Stimulated activated memory B cell treated with anti-CD40 and anti-IgM and Interleukin-4, amounts not matched to agents 10 μg/mL and 1 μg/mL and 100 μg/mL, for 72 hours (primary cell): ENCODE results near the gene RAB11FIP3.
A peak's percentile ranks its signal among the peaks of the same experiment; 100 is the strongest.
"Not testable (repeated sequence)": the region's sequence is repeated elsewhere in the genome, so short reads cannot be mapped to it uniquely, and the experiment has no call there.

Experiments used
- ATAC-seq: fragments of 150-1000 bp; cut with Tn5 transposase; 2 replicates; pipeline ENCODE4 v1.10.0; 2021
- H3K27ac Mint-ChIP-seq: one replicate; pipeline ENCODE4 v1.8.0; 2022; ENCODE audit warnings: mild to moderate bottlenecking, mixed read lengths
- H3K27me3 Mint-ChIP-seq: one replicate; pipeline ENCODE4 v1.8.0; 2022; ENCODE audit warnings: mixed read lengths
- H3K36me3 Mint-ChIP-seq: one replicate; pipeline ENCODE4 v1.8.0; 2022; ENCODE audit warnings: mixed read lengths
- H3K4me1 Mint-ChIP-seq: one replicate; pipeline ENCODE4 v1.8.0; 2022; ENCODE audit warnings: mixed read lengths
- H3K4me3 Mint-ChIP-seq: one replicate; pipeline ENCODE4 v1.8.0; 2022; ENCODE audit warnings: mild to moderate bottlenecking, moderate library complexity, mixed read lengths
- H3K9me3 Mint-ChIP-seq: one replicate; pipeline ENCODE4 v1.8.0; 2022; ENCODE audit warnings: mixed read lengths

The RAB11FIP3 gene

GRCh38 chr16:383326-384051 lies 42.0 kb upstream of the RAB11FIP3 start:
- H3K27ac Mint-ChIP-seq = peak overlapping the region; percentile 78
- no peaks in the 10 kb centered on the region for H3K27me3 Mint-ChIP-seq
- ATAC-seq = peak; percentile 73
- H3K9me3 Mint-ChIP-seq = no peaks in the 10 kb centered on the region
- peaks cover 33% of the 10 kb centered on the region for H3K4me1 Mint-ChIP-seq
- H3K4me3 Mint-ChIP-seq = peak overlapping the region; percentile 65
- H3K36me3 Mint-ChIP-seq = no peaks in the 10 kb centered on the region

DNA sequence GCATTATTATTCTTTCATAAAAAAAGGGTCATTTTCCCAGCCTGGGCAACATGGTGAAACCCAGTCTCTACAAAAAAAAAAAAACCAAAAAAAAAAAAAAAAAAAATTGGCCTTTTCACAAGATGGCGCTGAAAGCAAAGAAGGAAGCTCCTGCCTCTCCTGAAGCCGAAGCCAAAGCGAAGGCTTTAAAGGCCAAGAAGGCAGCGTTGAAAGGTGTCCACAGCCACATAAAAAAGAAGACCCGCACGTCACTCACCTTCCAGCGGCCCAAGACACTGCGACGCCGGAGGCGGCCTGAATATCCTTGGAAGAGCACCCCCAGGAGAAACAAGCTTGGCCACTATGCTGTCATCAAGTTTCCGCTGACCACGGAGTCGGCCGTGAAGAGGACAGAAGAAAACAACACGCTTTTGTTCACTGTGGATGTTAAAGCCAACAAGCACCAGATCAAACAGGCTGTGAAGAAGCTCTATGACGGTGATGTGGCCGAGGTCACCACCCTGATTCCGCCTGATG lies 38.8 kb upstream of the RAB11FIP3 start:
- H3K36me3 Mint-ChIP-seq = no peaks in the 10 kb centered on the region
- H3K4me3 Mint-ChIP-seq = no peak overlapping the region
- H3K27me3 Mint-ChIP-seq = no peaks in the 10 kb centered on the region
- peaks cover 23% of the 10 kb centered on the region for H3K4me1 Mint-ChIP-seq
- H3K9me3 Mint-ChIP-seq = no peaks in the 10 kb centered on the region
- no peak for ATAC-seq
- H3K27ac Mint-ChIP-seq = peak overlapping the region; percentile 23

DNA sequence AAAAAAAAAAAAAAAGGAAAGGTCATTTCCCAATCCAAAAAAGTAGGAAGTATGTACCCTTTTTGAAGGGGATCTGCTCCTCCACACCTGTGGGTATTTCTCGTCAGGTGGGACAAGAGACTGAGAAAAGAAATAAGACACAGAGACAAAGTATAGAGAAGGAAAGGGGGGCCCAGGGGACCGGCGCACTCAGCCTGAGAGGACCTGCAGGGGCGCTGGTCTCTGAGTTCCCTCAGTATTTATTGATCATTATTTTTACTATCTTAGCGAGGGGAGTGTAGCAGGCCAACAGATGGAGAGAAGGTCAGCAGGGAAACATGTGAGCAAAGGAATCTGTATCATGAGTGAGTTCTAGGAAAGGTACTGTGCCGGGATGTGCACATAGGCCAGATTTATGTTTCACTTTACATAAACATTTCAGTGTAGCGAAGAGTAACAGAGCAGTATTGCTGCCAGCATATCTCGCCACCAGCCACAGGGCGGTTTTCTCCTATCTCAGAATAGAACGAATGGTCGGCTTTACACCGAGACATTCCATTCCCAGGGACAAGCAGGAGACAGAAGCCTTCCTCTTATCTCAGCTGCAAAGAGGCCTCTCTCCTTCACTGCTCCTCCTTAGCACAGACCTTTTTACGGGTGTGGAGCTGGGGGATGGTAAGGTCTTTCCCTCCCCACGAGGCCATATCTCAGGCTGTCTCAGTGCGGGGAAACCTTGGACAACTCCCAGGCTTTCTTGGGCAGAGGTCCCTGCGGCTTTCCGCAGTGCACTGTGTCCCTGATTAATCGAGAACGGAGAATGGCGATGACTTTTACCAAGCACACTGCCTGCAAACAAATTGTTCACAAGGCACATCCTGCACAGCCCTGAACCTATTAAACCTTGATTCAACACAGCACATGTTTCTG lies 37.4 kb upstream of the RAB11FIP3 start:
- not testable (repeated sequence) for H3K27ac Mint-ChIP-seq, ATAC-seq, H3K4me3 Mint-ChIP-seq, H3K9me3 Mint-ChIP-seq, H3K36me3 Mint-ChIP-seq, H3K27me3 Mint-ChIP-seq
- H3K4me1 Mint-ChIP-seq = peaks cover 18% of the 10 kb centered on the region

DNA sequence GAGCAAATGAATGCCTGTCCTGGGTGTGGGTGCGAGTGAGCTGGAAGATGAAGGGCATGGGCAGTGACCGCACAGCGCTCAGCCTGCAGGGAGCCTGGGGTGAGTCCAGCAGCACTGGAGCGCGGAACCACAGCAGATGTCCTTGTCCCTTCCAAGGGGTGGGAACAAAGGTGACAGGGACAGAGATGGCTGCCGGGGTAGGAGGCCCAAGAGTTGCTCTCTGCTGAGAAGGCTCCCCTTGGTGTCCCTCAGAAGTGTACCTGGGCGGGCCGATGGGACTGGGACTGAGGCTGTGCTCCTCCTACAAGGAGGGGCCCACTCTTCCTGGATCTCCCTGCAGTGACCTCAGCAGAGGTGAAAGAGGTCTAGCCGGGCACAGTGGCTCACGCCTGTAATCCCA lies 36.1 kb upstream of the RAB11FIP3 start:
- Mint-ChIP-seq H3K27ac (no peak overlapping the region), H3K27me3 (no peaks in the 10 kb centered on the region), H3K9me3 (no peaks in the 10 kb centered on the region), H3K4me3 (no peak overlapping the region), H3K4me1 (peaks cover 11% of the 10 kb centered on the region), H3K36me3 (no peaks in the 10 kb centered on the region)
- no peak for ATAC-seq

- no peaks in the 10 kb centered on the region for H3K36me3 Mint-ChIP-seq
- peaks cover 13% of the 10 kb centered on the region for H3K4me1 Mint-ChIP-seq
- no peak overlapping the region for H3K27ac Mint-ChIP-seq
- ATAC-seq = peak; percentile 79
- H3K4me3 Mint-ChIP-seq = no peak overlapping the region
- no peaks in the 10 kb centered on the region for H3K27me3 Mint-ChIP-seq
- no peaks in the 10 kb centered on the region for H3K9me3 Mint-ChIP-seq
Measured at GRCh38 chr16:391885-392335, 33.5 kb upstream of the RAB11FIP3 start.

GRCh38 chr16:392450-393030 lies 32.9 kb upstream of the RAB11FIP3 start:
- Mint-ChIP-seq H3K27ac (no peak overlapping the region), H3K9me3 (no peaks in the 10 kb centered on the region), H3K27me3 (no peaks in the 10 kb centered on the region), H3K36me3 (no peaks in the 10 kb centered on the region), H3K4me3 (no peak overlapping the region), H3K4me1 (peaks cover 13% of the 10 kb centered on the region)
- ATAC-seq = no peak

DNA sequence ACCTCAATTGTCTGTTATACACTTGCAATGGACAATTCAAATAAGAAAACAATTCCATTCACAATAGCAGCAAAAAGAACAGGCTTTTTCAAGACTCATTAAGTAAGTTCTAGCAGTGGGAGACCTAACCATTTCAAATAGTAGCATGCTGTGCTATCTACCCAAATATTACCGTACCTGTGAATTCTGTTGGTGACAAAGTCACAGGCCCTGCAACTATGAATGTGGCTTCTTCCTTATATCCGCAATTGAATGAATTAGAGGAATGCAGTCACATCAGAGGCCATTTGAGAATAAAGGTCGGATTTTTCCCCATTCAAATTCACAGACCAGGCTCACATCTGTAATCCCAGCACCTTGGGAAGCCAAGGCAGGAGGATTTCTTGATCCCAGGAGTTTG lies 29.2 kb upstream of the RAB11FIP3 start:
- Mint-ChIP-seq H3K27me3 (no peaks in the 10 kb centered on the region), H3K9me3 (no peaks in the 10 kb centered on the region), H3K36me3 (no peaks in the 10 kb centered on the region), H3K4me1 (peaks cover 43% of the 10 kb centered on the region), H3K27ac (peak overlapping the region; percentile 32), H3K4me3 (peak overlapping the region; percentile 74)
- ATAC-seq = no peak

GRCh38 chr16:396605-397004 lies 28.8 kb upstream of the RAB11FIP3 start:
- Mint-ChIP-seq H3K4me1 (peaks cover 43% of the 10 kb centered on the region), H3K27me3 (no peaks in the 10 kb centered on the region), H3K36me3 (no peaks in the 10 kb centered on the region), H3K27ac (peak overlapping the region; percentile 32), H3K9me3 (no peaks in the 10 kb centered on the region), H3K4me3 (peak overlapping the region; percentile 74)
- no peak for ATAC-seq

GRCh38 chr16:397135-397661 lies 28.3 kb upstream of the RAB11FIP3 start, which contains the start of gene NME4:
Gene NME4, plus strand, starts transcription at chr16:397199. Its CDS starts 24 bp downstream, at chr16:397223.
- peak; percentile 6 for ATAC-seq
- no peaks in the 10 kb centered on the region for H3K9me3 Mint-ChIP-seq
- H3K27me3 Mint-ChIP-seq = no peaks in the 10 kb centered on the region
- H3K4me3 Mint-ChIP-seq = peak within 1 kb of the TSS; percentile 74
- no peaks in the 10 kb centered on the region for H3K36me3 Mint-ChIP-seq
- H3K27ac Mint-ChIP-seq = peak within 1 kb of the TSS; percentile 61
- H3K4me1 Mint-ChIP-seq = peaks cover 43% of the 10 kb centered on the region

- no peak for ATAC-seq
- Mint-ChIP-seq H3K4me3 (peak overlapping the region; percentile 71), H3K27me3 (no peaks in the 10 kb centered on the region), H3K4me1 (peaks cover 43% of the 10 kb centered on the region), H3K9me3 (no peaks in the 10 kb centered on the region), H3K27ac (peak overlapping the region; percentile 61), H3K36me3 (no peaks in the 10 kb centered on the region)
Measured at GRCh38 chr16:397736-398332, 27.6 kb upstream of the RAB11FIP3 start.

DNA sequence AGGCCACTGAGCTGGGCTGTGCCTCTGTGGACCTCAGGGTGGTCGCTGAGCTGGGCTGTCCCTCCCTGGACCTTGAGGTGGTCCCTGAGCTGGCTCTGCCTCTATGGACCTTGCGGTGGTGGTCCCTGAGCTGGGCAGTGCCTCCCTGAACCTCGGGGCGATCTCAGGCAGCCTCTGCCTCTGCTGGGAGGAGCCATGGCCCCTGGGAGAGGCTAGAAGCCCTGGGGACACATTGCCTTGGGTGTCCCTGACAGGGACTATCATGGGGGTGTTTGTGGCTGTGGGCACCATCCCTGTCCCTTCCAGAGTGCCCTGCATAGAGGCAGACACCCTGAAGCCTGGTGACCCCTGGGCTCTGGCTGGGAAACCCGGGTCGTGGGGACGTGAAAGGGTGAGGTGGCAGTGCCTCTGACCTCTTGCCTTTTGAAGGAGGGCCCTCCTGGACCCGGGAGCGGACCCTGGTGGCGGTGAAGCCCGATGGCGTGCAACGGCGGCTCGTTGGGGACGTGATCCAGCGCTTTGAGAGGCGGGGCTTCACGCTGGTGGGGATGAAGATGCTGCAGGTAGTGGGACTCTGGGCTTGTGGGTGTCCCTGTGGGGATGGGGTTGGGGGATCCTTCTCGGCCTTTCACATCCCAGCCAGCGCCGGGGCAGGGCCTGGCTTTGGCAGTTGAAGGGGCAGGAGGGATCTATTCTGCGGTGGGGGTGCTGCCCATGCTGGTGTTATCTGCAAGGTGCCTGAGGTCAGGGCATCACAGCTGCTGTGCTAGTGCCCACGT lies 26.7 kb upstream of the RAB11FIP3 start:
- no peaks in the 10 kb centered on the region for H3K9me3 Mint-ChIP-seq
- no peaks in the 10 kb centered on the region for H3K27me3 Mint-ChIP-seq
- H3K4me1 Mint-ChIP-seq = peaks cover 43% of the 10 kb centered on the region
- H3K27ac Mint-ChIP-seq = peak overlapping the region; percentile 61
- ATAC-seq = no peak
- H3K4me3 Mint-ChIP-seq = no peak overlapping the region
- H3K36me3 Mint-ChIP-seq = no peaks in the 10 kb centered on the region

DNA sequence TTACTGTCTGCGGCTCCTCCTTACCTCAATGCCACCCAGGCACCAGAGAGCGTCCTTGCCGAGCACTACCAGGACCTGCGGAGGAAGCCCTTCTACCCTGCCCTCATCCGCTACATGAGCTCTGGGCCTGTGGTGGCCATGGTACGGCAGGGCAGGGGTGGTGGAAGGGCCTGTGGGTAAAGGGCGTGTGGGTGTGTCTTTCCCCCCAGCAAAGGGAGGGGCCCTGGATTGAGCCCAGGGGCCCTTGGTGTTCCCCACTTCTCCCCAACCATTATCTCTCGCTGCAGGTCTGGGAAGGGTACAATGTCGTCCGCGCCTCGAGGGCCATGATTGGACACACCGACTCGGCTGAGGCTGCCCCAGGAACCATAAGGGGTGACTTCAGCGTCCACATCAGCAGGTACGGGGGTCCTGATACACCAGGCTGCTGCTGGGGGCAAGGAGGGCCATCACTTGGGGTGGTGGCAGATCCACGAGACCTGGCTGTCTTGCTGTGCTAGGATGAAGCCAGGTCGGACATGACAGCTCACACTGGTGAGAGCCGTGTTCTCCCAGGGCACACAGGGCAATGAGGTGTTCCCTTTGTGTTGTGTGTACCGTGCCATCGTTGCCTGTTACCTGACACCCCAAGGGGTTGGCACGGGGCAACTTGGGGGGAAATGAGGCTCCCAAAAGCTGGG lies 26.0 kb upstream of the RAB11FIP3 start:
- H3K9me3 Mint-ChIP-seq = no peaks in the 10 kb centered on the region
- peak overlapping the region; percentile 91 for H3K4me3 Mint-ChIP-seq
- H3K4me1 Mint-ChIP-seq = peaks cover 43% of the 10 kb centered on the region
- H3K27me3 Mint-ChIP-seq = no peaks in the 10 kb centered on the region
- peak overlapping the region; percentile 96 for H3K27ac Mint-ChIP-seq
- no peaks in the 10 kb centered on the region for H3K36me3 Mint-ChIP-seq
- ATAC-seq = no peak

DNA sequence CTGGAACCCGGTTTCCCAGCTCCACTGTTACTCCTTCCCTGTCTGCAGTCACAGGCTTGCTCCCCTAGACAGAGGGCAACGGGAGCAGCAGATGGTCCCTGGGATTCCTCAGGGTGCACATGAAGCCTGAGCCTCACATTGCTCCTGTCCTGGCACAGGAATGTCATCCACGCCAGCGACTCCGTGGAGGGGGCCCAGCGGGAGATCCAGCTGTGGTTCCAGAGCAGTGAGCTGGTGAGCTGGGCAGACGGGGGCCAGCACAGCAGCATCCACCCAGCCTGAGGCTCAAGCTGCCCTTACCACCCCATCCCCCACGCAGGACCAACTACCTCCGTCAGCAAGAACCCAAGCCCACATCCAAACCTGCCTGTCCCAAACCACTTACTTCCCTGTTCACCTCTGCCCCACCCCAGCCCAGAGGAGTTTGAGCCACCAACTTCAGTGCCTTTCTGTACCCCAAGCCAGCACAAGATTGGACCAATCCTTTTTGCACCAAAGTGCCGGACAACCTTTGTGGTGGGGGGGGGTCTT lies 25.3 kb upstream of the RAB11FIP3 start:
- H3K4me1 Mint-ChIP-seq = peaks cover 41% of the 10 kb centered on the region
- no peaks in the 10 kb centered on the region for H3K27me3 Mint-ChIP-seq
- no peaks in the 10 kb centered on the region for H3K9me3 Mint-ChIP-seq
- ATAC-seq = no peak
- H3K36me3 Mint-ChIP-seq = no peaks in the 10 kb centered on the region
- H3K27ac Mint-ChIP-seq = peak overlapping the region; percentile 96
- peak overlapping the region; percentile 91 for H3K4me3 Mint-ChIP-seq
